Measurements from ENCODE around the gene NKAIN2.
"Not testable (repeated sequence)": the region's sequence is repeated elsewhere in the genome, so short reads cannot be mapped to it uniquely, and the experiment has no call there.

The NKAIN2 gene

DNA sequence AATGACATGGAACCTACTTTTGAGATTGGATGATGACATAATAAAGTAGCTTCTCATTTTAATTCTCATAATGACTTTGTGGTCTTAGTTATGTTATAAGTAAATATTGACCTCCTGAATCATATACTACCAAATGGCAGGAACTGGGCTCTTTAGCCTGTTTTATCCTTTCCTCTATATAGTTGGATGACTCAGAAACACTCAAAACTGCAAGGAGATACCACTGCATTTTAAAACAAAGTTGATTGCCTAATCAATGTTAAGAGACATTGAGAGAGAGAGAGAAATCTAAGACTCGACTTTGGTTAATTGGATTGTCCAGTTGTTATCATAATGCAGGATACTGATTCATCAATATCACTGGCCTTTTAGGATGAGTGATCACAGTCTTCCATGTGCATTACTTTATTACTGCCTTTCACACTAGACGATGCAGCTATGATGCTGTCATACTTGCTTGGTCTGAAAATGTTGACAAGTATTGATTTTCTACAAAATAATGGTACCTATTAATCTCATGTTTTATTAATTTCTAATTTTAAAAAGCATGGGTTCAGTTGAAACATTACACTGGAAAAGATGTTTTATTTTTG, 320.0 kb downstream of the NKAIN2 start:
- DNase-seq = no peak

DNA sequence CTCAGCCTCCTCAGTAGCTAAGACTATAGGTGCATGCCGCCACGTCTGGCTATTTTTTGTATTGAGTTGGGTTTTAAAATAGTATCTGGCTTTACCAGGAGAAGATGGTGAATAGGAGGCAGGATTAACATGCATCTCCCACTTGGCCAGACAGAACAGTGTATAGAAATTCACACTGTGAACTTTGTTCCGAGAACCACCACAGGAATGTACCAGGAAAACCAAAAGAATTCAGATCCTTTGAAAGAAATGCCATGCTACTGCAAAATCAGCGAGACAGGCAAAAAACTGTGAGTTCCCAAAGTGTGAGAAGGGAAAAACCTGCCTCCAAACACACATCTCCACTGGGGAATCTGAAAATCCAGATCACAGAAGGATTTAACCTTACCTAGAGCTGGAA, 327.6 kb downstream of the NKAIN2 start:
- DNase-seq = no peak

DNA sequence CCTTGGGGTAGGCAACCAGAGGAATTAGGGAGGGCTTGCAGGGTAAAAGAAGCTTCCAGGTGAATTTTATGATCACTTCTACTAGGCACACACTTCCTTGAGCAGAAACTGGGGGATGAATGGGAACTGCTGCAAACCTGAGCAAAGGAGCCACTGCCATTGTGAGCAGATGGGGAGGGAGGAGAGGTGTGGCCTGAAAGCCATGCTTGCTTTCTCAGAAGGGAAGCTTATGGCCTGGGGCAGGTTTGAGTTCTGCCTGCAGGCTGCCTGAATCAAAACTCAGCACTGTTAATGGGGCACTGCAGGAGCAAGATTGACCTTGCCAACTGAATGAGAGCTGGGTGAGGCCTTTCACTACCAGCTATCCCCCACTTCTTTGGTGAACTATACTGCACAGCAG, 328.1 kb downstream of the NKAIN2 start:
- no peak for DNase-seq

DNA sequence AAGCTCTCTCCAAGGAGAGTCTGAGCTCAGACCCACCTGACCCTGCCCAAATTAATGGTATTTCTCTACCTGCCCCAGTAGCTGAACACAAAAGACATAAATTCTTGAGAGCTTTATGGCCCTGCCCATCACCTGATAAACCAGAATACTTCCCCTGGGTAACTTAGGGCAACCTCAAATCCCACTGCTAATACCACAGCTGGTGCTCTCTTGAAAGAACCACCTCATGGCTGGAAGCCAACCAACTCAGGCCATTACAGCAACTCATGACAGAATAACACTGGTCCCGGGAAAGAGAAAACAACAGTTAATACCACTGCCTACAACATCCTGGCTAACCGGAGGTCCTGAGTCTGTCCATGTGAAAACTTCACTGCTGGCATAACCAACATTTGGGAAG, 328.6 kb downstream of the NKAIN2 start:
- no peak for DNase-seq

DNA sequence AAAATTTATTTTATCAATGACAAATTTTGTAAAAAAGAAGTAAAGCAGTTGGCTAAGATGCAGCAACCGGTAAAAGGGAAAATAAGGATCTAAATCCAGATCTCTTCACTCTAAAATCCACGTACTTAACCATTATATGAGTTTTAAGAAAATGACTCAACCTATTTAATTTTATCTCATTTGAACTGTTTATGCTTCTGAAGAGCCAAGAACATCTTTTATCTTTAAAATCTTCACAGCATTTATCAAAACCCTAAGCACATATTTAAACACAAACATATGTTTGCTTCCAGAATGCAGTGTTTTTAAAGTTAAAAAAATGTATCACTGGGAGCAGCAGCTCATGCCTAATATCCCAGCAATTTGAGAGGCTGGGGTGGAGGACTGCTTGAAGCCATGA, 339.2 kb downstream of the NKAIN2 start:
- DNase-seq = no peak

DNA sequence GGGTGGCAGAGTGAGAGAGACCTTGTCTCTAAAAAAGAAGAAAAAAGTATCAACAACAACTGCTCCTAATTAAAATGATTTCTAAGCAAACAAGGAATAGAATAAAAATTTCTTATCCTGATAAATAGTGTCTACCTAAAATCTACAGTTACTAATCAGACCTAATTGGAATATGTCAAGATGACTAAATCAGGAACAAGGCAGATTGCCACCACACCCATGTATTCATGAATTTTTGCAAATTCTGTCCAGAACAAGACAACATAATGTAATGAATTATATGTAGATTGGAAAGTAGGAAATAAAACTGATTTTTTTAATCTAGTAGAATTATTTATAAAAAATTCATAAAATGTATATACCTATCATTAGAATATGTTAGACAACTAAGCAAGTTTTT, 339.8 kb downstream of the NKAIN2 start:
- DNase-seq = no peak

DNA sequence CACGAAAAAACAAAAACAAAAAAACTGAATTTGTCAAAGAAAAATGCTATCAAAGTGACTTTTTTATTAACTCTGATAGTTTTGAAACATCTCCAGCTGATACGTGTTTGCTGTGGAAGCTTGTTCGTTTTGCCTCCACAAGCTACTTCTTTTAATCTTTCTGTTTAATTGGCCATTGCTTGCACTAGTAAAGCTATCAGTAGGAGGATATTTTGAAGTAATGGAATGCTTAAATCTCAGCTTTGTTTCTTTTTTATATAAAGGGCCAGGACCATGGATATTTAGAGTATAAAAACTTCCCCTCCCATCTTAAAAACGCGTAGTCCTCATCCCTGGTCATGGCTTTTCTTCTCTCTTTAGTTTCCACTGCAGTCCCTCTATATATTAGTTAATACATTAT, 344.0 kb downstream of the NKAIN2 start:
- DNase-seq = no peak

DNA sequence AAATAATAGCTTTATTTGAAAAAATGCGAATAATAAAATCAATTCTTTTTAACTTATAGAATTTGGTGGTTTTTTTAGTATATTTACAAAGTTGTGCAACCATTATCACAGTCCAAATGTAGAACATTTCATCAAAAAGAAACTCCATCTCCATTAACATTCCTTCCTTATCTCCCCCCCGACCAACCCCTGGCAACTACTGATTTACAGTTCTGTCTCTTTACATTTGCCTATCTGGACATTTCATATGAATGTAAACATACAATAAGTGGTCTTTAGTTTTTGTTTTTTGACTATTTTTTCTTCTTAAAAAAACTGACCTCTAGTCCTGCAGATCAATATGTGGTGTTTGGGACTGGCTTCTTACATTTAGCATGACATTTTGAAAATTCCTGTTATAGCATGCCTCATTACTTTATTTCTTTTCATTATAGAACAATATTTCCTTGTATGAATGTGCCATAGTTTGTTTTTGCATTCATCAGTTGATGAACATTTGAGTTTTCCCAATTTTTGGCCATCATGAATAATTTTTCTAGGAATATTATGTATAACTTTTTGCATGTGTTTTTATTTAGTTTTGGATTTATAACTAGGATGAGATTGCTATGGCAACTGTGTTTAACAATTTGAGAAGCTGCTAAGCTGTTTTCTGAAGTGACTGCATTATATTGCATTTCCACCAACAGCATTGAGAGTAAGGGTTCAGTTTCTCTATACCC, 344.7 kb downstream of the NKAIN2 start:
- DNase-seq = no peak

DNA sequence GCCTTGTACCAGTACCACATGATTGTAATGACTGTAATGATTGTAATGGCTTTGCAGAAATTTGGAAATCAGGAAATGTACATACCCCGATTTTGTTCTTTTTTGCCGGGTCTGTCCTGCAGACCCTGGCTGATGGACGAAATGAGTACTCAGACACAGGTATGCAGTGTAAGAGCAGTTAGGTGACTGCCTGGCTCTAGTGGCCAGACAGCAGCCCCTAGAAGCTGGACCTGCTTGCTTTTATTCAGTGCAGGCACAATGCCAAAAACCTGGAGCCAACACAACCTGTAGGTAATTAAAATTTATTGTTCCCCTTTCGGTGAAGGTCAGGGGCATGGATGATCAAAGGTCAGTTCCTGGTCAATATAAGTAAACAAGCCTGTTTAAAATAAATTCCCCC, 346.0 kb downstream of the NKAIN2 start:
- no peak for DNase-seq

DNA sequence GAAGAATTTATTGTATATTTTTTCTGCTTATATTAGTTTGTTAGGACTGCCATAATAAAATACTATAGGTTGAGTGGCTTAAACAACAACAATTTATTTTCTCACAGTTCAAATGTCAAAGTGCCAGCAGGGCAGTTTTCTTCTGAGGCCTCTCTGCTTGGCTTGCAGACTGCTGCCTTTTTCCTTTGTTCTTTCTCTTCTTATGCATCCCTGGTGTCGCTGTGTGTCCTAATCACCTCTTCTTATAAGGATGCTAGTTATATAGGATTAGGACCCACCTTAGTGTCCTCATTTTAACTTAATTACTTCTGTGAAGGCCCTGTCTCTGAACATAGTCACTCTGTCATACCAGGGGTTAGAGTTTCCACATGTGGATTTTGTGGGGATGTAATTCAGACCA, 354.4 kb downstream of the NKAIN2 start:
- DNase-seq = no peak

DNA sequence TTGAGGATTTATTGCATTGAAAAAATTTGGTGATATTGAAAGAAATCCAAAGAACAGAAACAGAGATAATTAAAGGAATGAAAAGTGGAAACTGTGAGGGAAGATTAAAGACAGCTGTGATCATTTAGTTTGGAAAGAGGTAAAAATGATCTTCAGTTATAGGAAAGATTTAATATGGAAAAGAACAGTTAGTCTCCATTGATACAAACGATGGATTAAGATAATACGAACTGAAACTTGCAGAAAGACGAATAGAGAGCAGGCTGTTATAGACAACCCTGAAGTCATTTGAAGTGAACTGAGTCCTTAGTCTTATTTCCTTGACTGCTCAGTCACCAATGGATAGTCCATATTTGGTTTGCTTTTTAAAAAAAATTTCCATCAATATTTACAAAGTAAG, 360.0 kb downstream of the NKAIN2 start:
- DNase-seq = no peak

DNA sequence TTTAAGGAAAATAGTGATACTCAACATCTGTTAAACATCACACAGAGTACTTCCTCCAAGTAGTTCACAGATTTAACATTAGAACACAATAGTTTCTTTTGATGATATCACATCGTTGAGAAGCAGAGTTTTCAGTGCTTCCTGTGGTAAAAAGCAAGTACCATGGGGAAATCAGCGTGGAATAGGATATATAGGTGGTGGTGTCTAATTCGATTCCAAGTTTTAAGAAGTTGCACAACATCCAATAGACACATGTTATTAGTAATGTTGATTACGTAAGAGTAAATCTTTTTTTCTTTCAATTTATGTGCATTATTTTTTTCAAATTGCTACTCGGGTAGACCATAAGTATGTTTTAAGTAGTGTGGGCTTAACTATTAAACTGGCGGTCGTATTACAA, 360.7 kb downstream of the NKAIN2 start:
- no peak for DNase-seq

DNA sequence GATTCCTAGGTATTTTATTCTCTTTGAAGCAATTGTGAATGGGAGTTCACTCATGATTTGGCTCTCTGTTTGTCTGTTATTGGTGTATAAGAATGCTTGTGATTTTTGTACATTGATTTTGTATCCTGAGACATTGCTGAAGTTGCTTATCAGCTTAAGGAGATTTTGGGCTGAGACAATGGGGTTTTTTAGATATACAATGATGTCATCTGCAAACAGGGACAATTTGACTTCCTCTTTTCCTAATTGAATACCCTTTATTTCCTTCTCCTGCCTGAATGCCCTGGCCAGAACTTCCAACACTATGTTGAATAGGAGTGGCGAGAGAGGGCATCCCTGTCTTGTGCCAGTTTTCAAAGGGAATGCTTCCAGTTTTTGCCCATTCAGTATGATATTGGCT, 363.6 kb downstream of the NKAIN2 start:
- DNase-seq = not testable (repeated sequence)

DNA sequence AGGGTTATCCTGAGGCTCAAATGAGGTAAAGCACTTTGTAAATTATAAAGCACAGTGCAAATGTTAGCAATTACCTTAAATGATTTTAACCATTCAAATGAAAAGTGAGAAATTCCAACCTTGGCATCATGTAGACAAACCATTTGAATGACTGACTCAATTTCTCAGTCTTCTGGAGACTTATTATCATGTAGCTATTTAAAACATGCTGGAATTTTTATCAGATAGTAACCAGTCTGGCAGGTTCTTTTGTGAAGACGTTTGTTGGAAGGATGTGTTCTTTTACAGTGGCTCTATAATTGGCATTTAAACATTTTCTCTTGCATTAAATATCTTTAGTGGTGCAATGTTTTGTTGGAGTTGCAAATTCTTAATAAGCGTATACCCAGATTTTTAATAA, 386.6 kb downstream of the NKAIN2 start:
- no peak for DNase-seq

DNA sequence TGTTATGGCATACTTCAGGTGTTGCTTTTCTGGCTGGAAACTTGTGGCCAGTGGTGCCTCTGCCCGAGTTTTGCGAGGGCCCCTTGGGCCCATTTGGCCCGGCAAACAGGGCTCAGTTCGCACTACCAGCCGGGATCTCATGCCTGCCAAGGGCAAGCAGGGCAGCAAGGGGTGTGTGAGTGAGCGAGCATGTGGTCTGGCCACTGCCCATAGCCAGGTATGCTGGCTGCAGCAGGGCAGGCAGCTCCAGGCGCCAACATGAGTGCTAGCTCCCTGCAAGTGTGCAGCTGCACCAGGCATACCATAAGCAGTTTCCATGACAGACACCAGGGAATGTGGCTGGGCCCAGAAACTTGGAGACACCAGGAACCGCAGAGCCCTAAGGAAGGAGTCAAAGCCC, 389.5 kb downstream of the NKAIN2 start:
- DNase-seq = no peak

DNA sequence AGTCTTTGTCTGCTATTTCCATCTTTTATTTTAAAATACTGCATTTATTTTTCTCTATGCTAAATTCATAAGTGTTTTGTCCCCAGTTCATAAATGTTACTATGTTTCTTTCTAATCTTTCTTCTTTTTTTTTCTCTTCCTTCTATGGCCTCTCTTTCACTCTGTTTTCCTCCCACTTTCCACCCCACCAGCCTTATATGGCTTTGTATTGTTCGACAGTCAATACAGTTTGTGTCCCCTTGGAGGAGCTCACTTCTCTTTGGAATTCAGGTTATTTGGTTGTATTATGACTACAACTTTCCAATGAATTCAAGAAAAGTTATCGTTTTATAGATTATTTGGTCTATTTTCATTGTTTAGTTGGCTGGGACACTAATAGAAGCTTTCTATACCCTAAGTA, 393.5 kb downstream of the NKAIN2 start:
- DNase-seq = no peak

DNA sequence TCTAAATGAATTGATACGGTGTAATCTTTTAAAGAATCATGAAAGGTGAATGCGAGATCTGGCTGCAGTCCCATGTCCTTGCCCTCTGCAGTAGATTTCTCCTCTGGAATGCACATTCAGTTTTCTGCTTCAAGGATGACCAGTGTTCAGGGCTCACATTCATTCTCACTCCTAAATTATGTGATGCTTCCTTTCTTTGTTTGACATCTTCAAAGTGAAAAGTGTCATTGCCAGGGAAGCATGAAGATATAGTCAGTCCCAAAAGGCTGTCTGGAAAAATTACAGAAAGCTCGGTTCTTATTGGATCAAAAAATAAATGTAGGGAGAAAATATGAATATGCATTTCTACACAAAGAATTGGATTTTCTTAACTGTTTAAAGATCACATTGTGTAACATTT, 395.6 kb downstream of the NKAIN2 start:
- DNase-seq = no peak

DNA sequence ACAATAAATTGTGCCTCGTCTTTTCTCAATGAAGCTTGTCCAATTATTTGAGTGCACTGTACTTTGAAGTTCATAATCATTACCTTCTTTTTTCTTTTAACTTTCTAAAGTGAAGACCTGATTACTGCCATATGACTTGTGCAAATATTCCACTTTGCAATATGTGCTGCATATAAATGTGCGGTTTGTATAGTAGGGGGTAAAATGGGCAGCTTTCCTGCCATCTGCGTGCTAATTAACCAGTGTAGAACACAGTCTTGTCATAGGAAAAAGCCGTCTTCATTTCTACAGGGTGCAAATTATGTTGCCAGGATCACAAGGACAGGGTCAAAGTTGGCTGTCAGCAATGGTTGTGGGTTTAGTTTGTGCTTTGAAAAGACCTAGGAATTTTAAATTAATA, 397.0 kb downstream of the NKAIN2 start:
- DNase-seq = no peak

DNA sequence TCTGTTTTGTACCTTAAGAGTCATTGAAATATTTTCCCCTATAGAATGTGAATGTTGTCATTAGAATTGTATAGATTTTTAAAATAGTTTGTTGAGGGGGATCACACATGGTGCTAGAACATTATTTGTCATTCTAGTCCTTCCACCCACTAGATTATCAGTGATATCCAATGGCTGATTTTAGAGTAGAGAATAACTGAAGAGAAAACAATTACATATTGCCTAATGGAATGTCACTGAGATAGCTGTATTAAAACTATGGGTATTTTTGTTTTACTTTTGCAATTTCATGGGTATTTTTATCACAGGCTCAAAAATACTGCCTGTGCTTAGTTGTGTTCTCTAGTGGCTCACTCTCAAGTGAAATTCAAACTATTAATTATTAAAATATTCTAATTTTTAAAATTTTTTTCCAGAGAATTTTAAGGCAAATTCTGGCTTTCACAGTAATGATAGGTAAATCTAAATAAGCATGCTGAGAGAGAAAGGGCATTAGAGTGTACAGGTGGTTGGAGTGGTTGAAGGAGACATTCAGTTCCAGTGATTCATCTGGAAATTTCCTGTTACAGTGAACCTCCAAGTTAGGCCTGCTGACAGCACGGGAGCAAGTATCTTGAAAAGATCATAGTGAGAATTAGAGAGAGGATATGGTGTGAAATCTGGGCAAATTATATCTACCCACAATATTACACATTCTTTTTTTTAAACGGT, 399.6 kb downstream of the NKAIN2 start:
- DNase-seq = no peak

DNA sequence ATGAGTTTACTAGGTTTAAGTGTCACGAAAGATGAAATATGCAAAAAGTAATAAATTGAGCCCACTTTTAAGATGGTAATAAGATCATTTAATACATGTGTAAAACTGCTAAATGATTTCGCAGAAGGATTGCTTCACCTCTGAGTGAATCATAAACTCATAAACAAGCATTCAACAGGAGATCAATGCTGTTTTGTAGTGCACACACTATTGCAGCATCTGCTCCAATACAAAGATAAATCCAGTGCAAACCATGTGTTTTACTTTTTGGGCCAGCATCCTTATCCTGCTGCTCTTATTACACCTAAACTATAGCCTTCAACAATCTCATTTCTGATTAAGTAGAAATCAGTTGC, 400.1 kb downstream of the NKAIN2 start:
- DNase-seq = no peak

DNA sequence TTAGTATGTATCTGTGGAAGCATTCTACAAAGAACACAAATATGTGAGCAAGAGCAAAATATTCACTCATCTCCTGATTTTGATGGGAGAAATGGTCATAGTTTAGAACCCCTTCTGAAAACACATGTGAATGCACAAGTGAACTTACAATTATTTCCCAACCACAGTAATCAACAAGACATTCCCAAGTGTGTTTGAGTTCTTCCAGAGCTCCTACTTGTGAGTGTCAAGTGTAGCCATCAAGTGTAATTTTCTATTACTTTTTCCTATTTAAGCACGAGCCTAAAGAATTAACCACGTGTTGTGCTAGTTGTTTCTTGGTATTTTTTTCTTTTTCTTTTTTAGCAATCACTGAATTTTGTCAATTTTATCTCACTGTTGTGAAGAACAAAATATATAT, 402.3 kb downstream of the NKAIN2 start:
- no peak for DNase-seq

DNA sequence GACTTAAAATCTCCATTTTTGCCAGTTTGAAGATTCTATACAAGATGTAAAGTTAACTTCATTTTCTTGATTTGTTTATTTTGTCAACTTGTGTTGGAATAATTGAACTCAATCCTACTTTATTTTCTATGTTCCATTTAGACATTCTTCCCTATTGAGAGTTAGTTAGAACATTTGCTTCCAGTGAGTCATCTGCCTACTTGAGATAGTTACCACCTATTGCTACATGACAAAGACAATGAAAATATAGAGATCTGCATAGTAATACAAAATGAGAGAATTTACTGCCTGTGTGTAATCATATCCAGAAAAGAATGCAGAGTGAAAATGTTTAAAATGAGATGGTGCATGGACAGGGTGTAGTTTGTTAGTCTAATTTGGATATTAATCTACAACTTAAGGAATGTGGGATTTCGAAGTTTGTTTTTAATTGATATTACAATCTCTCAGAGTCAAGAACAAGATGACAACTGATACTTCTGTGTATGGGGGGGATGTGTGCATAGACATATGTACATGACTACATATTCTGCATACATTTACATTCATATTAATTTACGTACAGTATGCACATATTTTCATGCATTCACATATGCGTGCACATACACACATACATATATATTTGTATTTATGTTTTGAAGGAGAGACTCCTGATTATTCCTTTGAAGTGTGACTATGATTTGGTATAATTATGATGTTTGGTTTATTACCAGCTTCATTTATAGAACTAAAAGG, 420.1 kb downstream of the NKAIN2 start:
- no peak for DNase-seq

DNA sequence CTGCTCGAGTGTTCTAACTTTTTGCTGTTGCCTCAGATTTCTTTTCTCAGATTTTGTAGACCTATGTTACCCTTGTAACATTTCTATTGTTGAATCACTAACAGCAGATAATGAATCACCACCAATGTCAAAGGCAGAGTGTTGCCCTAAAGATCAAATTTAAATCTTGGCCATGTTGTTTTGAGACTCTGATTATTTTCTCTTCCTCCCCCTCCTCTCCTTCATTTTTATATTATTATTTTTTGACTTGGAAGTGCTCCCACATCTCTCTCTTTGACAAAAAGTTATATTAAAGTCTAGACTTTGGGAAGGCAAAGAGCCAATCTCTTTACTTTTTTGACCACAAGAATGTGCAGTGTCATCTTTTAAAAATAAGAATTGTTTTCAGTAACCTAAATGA, 422.7 kb downstream of the NKAIN2 start:
- DNase-seq = no peak

DNA sequence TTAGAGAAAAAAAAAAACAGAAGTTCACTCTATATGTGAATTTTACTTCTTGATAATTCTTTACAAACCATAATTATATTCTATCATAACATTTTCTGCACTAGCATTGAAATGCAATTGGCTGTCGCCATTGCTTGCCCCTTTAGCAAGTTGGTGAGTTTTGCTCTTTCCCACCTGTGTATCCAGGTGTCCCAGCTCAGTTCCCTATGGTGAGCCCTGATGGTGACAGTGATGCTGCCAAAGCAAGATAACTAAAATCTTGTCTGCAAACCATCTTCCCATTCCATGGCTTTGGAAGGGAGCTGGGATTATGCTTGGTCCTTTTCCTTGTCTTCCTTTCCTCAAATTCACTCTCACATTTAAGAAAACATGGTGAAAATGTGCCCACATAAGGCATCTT, 429.6 kb downstream of the NKAIN2 start:
- DNase-seq = no peak

Measured in activated CD4-positive, alpha-beta T cell treated with anti-CD3 and anti-CD28 coated beads, Interleukin-2, Interleukin-6, amounts not matched to agents 100 ng/mL and 50 ng/mL, durations not matched to agents 16 hours and 8 hours (primary cell).